Upper lobe of left lung (tissue), 6 donors: Measurements from ENCODE around the gene OPA3. TPM values are rescaled to one million over a fixed set of nuclear protein-coding genes. Genes with fewer than 3 reads are reported as not detected.
A peak's percentile ranks its signal among the peaks of the same experiment; 100 is the strongest.

Source experiments
- ATAC-seq, 2 donors: fragments of 200-7000 bp; cut with Tn5 transposase; one replicate each; pipeline ENCODE4 v1.9.1; 2022; ENCODE audit warnings: mild to moderate bottlenecking in 2 of 2, moderate library complexity in 2 of 2; ENCODE audit not compliant: low FRiP score in 2 of 2
- DNase-seq, 2 donors: peaks; one replicate each; pipeline ENCODE4 v3.0.0-alpha.2; 2019 to 2020
- H3K27ac ChIP-seq, 4 donors: fragments of 200-600 bp; sonication (generic); one replicate each; pipeline ENCODE4 v1.5.1; 2016 to 2019
- H3K27me3 ChIP-seq, 4 donors: fragments of 200-600 bp; sonication (generic); one replicate each; pipeline ENCODE4 v1.5.1; 2017 to 2019
- H3K36me3 ChIP-seq, 4 donors: fragments of 200-600 bp; sonication (generic); one replicate each; pipeline ENCODE4 v1.5.1; 2016 to 2019
- H3K4me1 ChIP-seq, 4 donors: fragments of 200-600 bp; sonication (generic); one replicate each; pipeline ENCODE4 v1.5.1; 2018 to 2019
- H3K4me3 ChIP-seq, 4 donors: fragments of 200-600 bp; sonication (generic); one replicate each; pipeline ENCODE4 v1.5.1; 2017 to 2019; ENCODE audit warnings: mild to moderate bottlenecking in 2 of 4, moderate library complexity in 1 of 4
- H3K9me3 ChIP-seq, 4 donors: fragments of 200-600 bp; sonication (generic); one replicate each; pipeline ENCODE4 v1.5.1; 2018 to 2019
- EP300 ChIP-seq, 4 donors: sonication (generic); formaldehyde crosslinking; IDR thresholded peaks; one replicate each; pipeline ENCODE4 v1.5.1; 2017; ENCODE audit warnings: antibody characterized with exemption in 4 of 4, control low read depth in 2 of 4
- POLR2A ChIP-seq, 4 donors: fragments of 450-650 bp; IDR thresholded peaks; one replicate each; pipeline ENCODE4 v1.5.1; 2016 to 2017; ENCODE audit warnings: antibody characterized with exemption in 4 of 4, mild to moderate bottlenecking in 2 of 4
- POLR2AphosphoS5 ChIP-seq, 2 donors: sonication (generic); formaldehyde crosslinking; IDR thresholded peaks; one replicate each; pipeline ENCODE4 v1.5.1; 2017; ENCODE audit warnings: antibody characterized with exemption in 2 of 2
- whole genome bisulfite sequencing, 2 donors: methylation state at CpG; one replicate each; pipeline ENCODE4 v1.1.5; 2017 to 2018; 5-methylcytosine and 5-hydroxymethylcytosine counted together
- total RNA-seq, 6 donors: library from RNA; depleted of rRNA in 4 of 6; stranded (reverse); fragments of >200 nt in 4 of 6; gene quantifications; one replicate each; pipeline versions ENCODE4 v1.1.0 to v1.2.1, GENCODE V29; 2016 to 2021
- TF ChIP-seq, protein P1 (sequence below), 6 experiments: fragments of 450-650 bp in 4 of 6; fragments of 200-600 bp in 2 of 6; sonication (generic) in 2 of 6; IDR thresholded peaks; one replicate each; pipeline ENCODE4 v1.5.1; 2016 to 2019; ENCODE audit warnings: antibody characterized with exemption in 6 of 6
- donor health status: DM: no; HTN: no; CAD: no; lungs with moderate emphysema.
- donor health status: DM: no; HTN: yes; CAD: no; lungs with severe emphysema.

The OPA3 gene
- total RNA-seq, 6 donors from 2014 or later = 9.9 to 14.3 (median 12.7) TPM

DNA sequence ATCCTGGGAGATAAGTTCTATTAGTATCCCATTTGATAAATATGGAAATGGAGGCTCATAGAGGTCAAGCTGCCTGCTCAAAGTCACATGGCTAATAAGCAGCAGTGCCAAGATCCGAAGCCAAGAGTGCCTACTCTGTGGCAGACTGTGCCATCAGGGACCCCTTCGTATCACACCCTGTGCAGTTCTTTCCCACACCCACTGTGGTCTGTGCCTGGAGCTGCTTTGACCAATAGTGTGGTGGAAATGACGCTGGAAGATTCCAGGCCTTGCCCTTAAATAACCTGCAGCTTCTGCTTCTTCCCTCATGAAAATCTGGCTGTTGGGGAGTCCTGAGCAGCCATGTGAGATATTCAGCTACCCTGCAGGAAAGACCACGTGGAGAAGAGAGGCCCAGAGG, 10.1 kb downstream of the OPA3 start:
- no peak overlapping the region for H3K27ac ChIP-seq
- H3K4me3 ChIP-seq = no peak overlapping the region
- H3K36me3 ChIP-seq = no peaks in the 10 kb centered on the region
- peaks cover 11 to 20% (median 13%) of the 10 kb centered on the region in 4 donors for H3K4me1 ChIP-seq
- TF ChIP-seq POLR2AphosphoS5 (IDR thresholded peaks at IDR 0.05) (no peak), POLR2A (IDR thresholded peaks at IDR 0.05) (no peak), EP300 (IDR thresholded peaks at IDR 0.05) (no peak)
- TF ChIP-seq, protein P1, sequence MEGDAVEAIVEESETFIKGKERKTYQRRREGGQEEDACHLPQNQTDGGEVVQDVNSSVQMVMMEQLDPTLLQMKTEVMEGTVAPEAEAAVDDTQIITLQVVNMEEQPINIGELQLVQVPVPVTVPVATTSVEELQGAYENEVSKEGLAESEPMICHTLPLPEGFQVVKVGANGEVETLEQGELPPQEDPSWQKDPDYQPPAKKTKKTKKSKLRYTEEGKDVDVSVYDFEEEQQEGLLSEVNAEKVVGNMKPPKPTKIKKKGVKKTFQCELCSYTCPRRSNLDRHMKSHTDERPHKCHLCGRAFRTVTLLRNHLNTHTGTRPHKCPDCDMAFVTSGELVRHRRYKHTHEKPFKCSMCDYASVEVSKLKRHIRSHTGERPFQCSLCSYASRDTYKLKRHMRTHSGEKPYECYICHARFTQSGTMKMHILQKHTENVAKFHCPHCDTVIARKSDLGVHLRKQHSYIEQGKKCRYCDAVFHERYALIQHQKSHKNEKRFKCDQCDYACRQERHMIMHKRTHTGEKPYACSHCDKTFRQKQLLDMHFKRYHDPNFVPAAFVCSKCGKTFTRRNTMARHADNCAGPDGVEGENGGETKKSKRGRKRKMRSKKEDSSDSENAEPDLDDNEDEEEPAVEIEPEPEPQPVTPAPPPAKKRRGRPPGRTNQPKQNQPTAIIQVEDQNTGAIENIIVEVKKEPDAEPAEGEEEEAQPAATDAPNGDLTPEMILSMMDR (IDR thresholded peaks at IDR 0.05) = no peak
- DNase-seq (no peak), ATAC-seq (no peak)
- H3K9me3 ChIP-seq = no peaks in the 10 kb centered on the region
- no peaks in the 10 kb centered on the region for H3K27me3 ChIP-seq
- 83 to 87% methylated on average over 4 of the region's 4 CpGs for WGBS, 2 donors

DNA sequence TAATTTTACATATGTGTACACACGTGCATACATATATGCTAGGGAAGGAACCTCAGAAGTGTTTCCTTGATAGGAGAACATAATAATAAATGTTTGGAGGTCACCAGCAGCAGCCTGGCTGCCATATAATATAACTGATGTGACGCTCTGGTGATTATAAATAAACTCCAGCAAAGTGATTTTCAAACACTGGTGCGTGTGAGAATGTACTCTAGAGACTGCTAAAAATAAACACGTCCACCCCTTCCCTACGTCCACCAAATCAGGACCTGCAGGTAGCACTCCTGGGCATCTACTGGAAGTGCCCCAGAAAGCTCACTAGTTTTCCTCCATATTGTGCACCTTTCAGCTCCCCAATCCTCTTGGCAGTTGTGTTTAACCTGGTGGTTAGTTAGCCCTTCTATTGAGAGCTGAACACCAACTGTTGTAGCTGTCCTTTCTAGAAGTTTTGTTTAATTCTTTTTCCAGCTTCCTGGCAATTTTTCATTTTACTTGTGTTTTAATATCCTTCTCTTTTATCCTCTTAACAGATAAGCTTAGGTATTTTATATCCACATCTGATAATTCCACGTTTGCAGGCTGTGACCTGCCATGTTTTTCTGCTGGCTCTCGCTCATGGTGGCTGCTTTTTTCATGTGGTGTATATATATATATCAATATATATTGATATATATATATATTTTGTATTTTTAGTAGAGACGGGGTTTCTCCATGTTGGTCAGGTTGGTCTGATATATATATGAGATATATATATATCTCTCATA, 13.0 kb downstream of the OPA3 start:
- no peak for TF ChIP-seq POLR2AphosphoS5 (IDR thresholded peaks at IDR 0.05)
- TF ChIP-seq, protein P1 (IDR thresholded peaks at IDR 0.05) = no peak
- no peak for TF ChIP-seq POLR2A (IDR thresholded peaks at IDR 0.05)
- no peak for TF ChIP-seq EP300 (IDR thresholded peaks at IDR 0.05)
- H3K27ac ChIP-seq = no peak overlapping the region
- ATAC-seq (no peak), DNase-seq (no peak)
- no peaks in the 10 kb centered on the region for H3K9me3 ChIP-seq
- no peak overlapping the region for H3K4me3 ChIP-seq
- H3K4me1 ChIP-seq = peaks cover 0 to under 1% (median under 1%) of the 10 kb centered on the region in 4 donors
- 86 to 93% methylated on average over 8 of the region's 8 CpGs for WGBS, 2 donors
- no peaks in the 10 kb centered on the region for H3K27me3 ChIP-seq
- H3K36me3 ChIP-seq = no peaks in the 10 kb centered on the region

DNA sequence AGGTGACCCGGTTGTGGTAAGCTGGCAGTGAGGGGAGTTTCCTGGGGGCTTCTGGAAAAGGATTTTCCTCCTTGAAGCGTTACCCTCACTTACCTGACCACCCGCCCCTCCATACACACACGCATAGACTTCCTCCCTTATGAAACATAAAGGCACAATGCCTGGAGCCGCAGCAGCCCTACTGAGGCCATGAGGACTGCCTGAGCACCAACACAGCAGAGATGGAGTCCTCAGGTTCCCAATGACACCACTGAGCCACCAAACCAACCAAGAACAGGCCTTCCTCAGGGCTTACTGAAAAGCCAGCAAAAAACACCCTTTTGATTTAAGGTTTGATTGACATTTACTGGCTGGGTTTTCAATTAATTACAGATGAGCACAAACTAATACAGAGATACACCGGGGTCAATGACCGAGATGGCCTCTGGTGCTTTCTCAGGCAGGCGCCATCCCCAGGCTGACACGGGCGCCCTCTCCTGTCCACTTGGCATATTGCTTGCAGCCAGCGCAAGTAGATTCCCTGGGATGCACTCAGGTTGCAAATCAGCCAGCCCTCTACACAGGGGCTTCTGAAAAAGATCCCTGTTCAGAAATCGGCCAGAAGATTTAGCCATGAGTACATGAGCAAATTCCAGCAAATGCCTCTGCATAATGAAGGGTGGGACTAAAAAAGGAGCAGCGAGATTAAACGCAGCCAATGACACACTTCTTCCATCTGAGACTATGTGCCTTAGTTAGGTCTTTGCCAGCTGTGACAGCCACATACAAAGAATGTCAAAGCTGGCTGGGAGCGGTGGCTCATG, 14.8 kb downstream of the OPA3 start:
- ATAC-seq (peak; percentile 53 to 84), DNase-seq (peak in 1 of 2 donors; percentile 72)
- Histone ChIP-seq H3K27ac (no peak overlapping the region), H3K4me1 (no peaks in the 10 kb centered on the region), H3K9me3 (no peaks in the 10 kb centered on the region), H3K36me3 (no peaks in the 10 kb centered on the region), H3K4me3 (no peak overlapping the region), H3K27me3 (no peaks in the 10 kb centered on the region)
- WGBS, 2 donors = 62 to 67% methylated on average over 10 to 15 of the region's 15 CpGs
- TF ChIP-seq, protein P1 (IDR thresholded peaks at IDR 0.05) = peak; percentile 62 to 74 (median 68)
- TF ChIP-seq POLR2AphosphoS5 (IDR thresholded peaks at IDR 0.05) = no peak

DNA sequence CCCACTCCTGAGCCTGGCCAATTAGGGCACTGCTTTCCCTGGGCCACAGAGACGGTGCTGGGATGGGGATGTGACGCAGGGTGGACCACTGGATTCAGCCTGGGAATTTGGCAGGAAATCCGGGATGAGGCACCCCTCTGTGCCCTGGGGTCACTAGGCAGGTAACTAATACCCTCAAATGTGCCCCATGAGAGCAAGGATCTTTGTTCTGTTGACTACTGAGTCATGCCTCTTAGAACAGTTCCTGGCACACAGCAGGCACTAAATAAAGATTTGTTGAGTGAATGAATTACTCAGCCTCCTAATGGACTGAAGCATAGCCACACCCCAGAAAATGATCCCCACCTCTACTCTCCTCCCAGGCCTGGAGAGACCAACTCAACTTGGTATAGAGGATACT, 15.9 kb downstream of the OPA3 start:
- Histone ChIP-seq H3K36me3 (no peaks in the 10 kb centered on the region), H3K4me1 (no peaks in the 10 kb centered on the region), H3K27me3 (no peaks in the 10 kb centered on the region), H3K4me3 (no peak overlapping the region), H3K27ac (no peak overlapping the region), H3K9me3 (no peaks in the 10 kb centered on the region)
- WGBS, 2 donors = 89 to 100% methylated on average over 3 of the region's 3 CpGs
- no peak for TF ChIP-seq EP300 (IDR thresholded peaks at IDR 0.05)
- no peak for TF ChIP-seq POLR2AphosphoS5 (IDR thresholded peaks at IDR 0.05)
- no peak for TF ChIP-seq POLR2A (IDR thresholded peaks at IDR 0.05)
- TF ChIP-seq, protein P1 (IDR thresholded peaks at IDR 0.05) = no peak
- DNase-seq (no peak), ATAC-seq (peak; percentile 26 to 89)
